NCI-H345 (cell line): ENCODE measurements around the gene CASP4.
"Not testable (repeated sequence)": the region's sequence is repeated elsewhere in the genome, so short reads cannot be mapped to it uniquely, and the experiment has no call there.

ENCODE experiments used
- DNase-seq: peaks from one replicate; lab custom pipeline; 2025; lab: John Stamatoyannopoulos, UW

The CASP4 gene

GRCh38 chr11:104968355-104968855 is at the start of gene CASP4:
Gene CASP4, minus strand, starts transcription at chr11:104968574. Its CDS starts 49 bp downstream, at chr11:104968525.
- peak; percentile 34 for DNase-seq

GRCh38 chr11:105007463-105007862 is 39.1 kb upstream of the CASP4 start:
- DNase-seq, result no peak

GRCh38 chr11:105005451-105005845 is 37.1 kb upstream of the CASP4 start:
- no peak for DNase-seq

GRCh38 chr11:105004021-105004420 is 35.6 kb upstream of the CASP4 start:
- no peak for DNase-seq

GRCh38 chr11:105003151-105003550 is 34.8 kb upstream of the CASP4 start:
- no peak for DNase-seq

GRCh38 chr11:105000797-105001196 is 32.4 kb upstream of the CASP4 start:
- no peak for DNase-seq

- no peak for DNase-seq
These were observed 31.8 kb upstream of the CASP4 start for GRCh38 chr11:105000167-105000566.

- no peak for DNase-seq
These were observed 31.3 kb upstream of the CASP4 start for GRCh38 chr11:104999721-105000120.

- no peak for DNase-seq
These were observed 28.9 kb upstream of the CASP4 start for GRCh38 chr11:104997288-104997687.

- DNase-seq, result peak; percentile 95
These were observed 26.6 kb upstream of the CASP4 start for GRCh38 chr11:104995001-104995408.

- DNase-seq, result no peak
These were observed 24.4 kb upstream of the CASP4 start for GRCh38 chr11:104992781-104993180.

GRCh38 chr11:104991994-104992393 is 23.6 kb upstream of the CASP4 start:
- DNase-seq, result no peak

- no peak for DNase-seq
These were observed 16.4 kb upstream of the CASP4 start for GRCh38 chr11:104984808-104985207.

- no peak for DNase-seq
These were observed 11.5 kb upstream of the CASP4 start for GRCh38 chr11:104979839-104980238.

GRCh38 chr11:104973616-104974015 is 5.2 kb upstream of the CASP4 start:
- DNase-seq, result no peak

- not testable (repeated sequence) for DNase-seq
These were observed 4.5 kb upstream of the CASP4 start for GRCh38 chr11:104972924-104973323.

GRCh38 chr11:104970756-104971155 is 2.4 kb upstream of the CASP4 start:
- no peak for DNase-seq

GRCh38 chr11:104968856-104969776 is 742 bp upstream of the CASP4 start:
- peak; percentile 51 for DNase-seq

GRCh38 chr11:104967534-104968354 is 630 bp downstream of the CASP4 start:
- DNase-seq, result no peak

GRCh38 chr11:104965735-104966134 is 2.6 kb downstream of the CASP4 start:
- no peak for DNase-seq

- no peak for DNase-seq
These were observed 4.1 kb downstream of the CASP4 start for GRCh38 chr11:104964247-104964646.

GRCh38 chr11:104962852-104963251 is 5.5 kb downstream of the CASP4 start:
- no peak for DNase-seq

- no peak for DNase-seq
These were observed 11.1 kb downstream of the CASP4 start for GRCh38 chr11:104957280-104957679.
